Activated CD8-positive, alpha-beta memory T cell treated with anti-CD3 and anti-CD28 coated beads for 48 hours (primary cell): Measurements from ENCODE around the gene PEMT.
A peak's percentile ranks its signal among the peaks of the same experiment; 100 is the strongest.
"Not testable (repeated sequence)": the region's sequence is repeated elsewhere in the genome, so short reads cannot be mapped to it uniquely, and the experiment has no call there.

ENCODE experiments used
- DNase-seq, 3 experiments: peaks; one replicate each; pipeline ENCODE4 v3.0.0-alpha.2; 2020; ENCODE audit warnings: low read depth in 2 of 3, low spot score in 2 of 3

The PEMT gene, protein sequence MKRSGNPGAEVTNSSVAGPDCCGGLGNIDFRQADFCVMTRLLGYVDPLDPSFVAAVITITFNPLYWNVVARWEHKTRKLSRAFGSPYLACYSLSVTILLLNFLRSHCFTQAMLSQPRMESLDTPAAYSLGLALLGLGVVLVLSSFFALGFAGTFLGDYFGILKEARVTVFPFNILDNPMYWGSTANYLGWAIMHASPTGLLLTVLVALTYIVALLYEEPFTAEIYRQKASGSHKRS

DNA sequence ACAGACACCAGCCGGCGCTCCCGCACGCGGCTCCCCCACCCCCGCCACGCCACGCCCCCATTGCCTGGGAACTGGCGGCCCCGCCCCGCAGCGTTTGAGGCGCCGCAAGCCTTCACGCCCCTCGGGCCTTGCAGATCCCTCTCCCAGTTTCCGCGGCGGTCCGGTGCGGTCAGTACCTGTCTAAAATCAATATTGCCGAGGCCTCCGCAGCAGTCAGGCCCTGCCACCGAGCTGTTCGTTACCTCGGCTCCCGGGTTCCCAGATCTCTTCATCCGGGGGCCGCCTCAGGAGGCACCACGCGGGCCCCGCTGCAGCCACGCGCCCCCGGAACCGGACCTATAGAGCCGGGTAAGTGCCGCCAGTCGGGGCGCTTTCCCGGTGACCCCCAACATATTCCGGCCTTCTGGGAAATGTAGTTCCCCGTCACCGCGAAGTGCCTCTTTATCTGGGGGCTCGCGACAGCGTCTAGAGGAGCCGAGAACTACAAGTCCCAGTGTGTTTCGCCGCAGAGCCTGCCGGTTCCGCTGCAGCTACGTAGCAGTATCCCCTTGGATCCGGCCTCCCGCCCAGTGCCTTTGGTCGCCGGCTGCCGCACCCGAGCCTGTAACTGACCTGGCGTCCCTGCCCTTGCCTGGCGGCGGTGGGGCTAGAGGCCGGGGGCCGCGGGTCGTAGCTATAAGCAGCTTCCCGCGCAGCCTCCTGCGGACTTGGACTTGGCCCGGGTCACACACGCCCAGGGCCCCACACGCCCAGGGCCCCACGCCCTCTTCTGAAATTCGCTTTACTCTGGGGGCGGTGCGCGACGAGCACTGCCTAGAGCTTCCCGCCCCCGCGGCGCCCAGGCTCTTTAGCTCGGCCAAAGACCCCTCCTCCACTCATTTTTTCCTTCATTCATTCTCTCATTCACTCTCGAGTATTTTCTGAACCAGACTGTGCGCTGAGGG lies at the start of gene PEMT:
TSS of gene PEMT (minus strand) at position 354 of the 944 bp plus-strand sequence. CDS start at position 272, 82 bp downstream.
- DNase-seq = peak; percentile 79 to 88 (median 81)

DNA sequence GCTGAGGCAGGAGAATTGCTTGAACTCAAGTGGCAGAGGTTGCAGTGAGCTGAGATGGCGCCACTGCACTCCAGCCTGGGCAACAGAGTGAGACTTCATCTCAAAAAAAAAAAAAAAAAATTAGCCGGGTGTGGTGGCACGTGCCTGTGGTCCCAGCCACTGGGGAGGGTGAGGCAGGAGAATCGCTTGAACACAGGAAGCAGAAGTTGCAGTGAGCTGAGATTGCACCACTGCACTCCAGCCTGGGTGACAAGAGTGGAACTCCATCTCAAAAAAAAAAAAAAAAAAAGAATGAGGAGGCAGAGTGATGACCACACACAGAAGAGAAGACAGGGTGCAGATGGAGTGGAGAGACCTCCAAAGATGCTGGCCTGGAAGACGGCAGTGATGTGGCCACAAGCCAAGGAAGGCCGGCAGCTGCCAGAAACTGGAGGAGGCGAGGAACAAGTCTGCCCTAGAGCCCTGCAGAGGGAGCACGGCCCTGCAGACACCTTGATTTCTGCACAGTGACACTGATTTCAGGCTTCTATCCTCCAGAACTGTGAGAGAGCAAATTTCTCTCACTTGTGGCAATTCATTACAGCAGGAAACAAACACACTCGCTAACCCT lies 48.3 kb upstream of the PEMT start:
- not testable (repeated sequence) for DNase-seq

DNA sequence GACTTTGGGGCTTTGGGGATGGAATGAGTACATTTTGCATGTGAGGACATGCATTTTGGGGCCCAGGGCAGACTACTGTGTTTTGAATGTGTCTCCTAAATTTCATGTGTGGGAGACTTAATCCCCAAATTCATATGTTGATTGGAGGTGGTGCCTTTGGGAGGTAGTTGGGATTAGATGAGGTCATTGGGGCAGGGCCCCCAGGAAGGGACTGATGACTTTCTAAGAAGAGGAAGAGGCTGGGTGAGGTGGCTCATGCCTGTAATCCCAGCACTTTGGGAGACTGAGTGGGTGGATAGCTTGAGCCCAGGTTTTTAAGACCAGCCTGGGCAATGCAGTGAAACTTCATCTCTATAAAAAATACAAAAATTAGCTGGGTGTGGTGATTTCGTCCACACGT lies 47.0 kb upstream of the PEMT start:
- no peak for DNase-seq

DNA sequence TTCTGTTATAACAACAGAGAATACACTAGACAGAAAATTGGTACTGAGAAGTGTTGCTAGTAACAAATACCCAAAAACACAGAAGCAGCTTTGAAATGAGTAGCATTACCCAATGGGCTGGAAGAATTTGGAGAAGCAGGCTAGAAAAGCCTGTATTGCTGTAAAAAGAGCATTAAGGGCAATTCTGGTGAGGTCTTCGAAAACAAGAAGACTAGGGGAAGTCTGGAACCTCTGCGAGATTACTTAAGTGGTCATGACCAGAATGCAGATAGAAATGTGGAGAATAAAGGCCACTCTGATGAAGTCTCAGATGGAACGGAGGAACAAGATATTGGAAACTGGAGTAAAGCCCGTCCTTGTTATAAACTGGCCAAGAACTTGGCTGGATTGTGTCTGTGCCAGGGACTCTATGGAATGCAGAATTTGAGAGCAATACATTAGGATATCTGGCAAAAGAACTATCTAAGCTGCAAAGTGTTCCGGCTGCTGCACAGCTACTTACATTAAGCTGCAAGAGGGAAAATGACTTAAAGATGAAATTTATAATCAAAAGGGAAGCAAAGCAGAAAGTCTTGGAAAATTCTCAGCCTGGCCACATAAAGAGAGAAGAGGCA lies 44.9 kb upstream of the PEMT start:
- no peak for DNase-seq

DNA sequence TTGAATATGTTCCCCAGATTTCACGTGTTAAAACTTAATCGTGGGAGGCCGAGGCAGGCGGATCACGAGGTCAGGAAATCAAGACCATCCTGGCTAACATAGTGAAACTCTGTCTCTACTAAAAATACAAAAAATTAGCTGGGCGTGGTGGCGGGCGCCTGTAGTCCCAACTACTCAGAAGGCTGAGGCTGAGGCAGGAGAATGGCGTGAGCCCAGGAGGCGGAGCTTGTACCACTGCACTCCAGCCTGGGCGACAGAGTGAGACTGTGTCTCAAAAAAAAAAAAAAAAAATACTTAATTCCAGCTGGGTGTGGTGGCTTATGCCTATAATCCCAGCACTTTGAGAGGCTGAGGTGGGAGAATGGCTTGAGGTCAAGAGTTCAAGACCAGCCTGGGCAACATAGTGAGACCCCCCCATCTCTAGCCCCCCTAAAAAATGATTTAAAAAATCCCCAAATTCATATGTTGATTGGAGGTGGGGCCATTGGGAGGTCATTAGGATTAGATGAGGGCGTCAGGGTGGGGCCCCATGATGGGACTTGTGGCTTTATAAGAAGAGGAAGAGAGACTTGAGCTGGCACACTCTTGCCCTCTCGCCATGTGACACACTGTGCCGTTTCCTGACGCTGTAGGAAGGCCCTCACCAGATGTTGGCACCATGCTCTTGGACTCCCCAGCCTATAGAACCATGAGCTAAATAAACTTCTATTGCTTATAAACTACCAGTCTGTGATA lies 44.2 kb upstream of the PEMT start:
- DNase-seq = not testable (repeated sequence)

DNA sequence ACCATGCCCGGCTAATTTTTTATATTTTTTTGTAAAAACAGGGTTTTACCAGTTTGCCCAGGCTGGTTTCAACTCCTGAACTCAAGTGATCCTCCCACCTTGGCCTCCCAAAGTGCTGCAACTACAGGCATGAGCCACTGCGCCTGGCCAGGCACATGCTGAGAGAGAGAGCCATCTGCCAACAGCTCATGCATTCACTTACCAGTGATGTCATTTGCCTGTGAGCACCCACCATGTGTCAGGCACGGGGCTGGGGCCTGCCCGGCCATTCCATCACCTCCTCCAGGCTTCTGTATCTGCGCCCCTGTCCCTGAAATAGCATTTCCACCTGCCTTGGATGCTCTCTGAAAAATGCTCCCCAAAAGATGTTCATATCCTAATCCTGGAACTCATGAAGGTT lies 43.6 kb upstream of the PEMT start:
- no peak for DNase-seq

DNA sequence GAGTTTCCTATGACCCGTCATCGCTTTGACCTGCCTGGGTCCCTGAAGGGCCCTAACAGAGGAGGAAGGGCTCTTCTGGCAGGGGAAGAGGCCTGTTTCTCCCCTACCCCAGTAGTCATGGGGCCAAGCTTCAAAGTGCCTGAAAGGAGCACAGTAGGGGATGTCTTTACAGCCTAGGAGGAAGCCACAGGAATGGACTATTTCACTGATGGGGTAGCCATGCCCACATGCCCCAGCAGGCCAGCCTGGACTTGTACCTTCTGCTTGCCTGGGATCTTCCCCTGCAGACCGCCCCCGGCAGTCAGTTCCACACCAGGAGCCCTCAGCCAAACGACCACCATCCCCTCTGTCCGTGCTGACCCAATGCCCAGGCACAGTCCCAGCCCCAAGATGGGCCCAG lies 41.8 kb upstream of the PEMT start:
- DNase-seq = no peak

DNA sequence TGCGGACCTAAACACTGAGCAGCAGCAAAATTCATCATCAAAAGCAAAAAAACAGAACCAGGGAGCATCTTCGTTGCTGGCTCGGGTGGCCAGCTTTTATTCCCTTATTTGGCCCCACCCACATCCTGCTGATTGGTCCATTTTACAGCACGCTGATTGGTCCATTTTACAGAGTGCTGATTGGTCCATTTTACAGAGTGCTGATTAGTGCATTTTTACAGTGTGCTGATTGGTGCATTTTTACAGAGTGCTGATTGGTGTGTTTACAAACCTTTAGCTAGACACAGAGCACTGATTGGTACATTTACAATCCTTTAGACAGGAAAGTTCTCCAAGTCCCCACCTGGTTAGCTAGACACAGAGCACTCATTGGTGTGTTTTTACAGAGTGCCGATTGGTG lies 41.2 kb upstream of the PEMT start:
- DNase-seq = not testable (repeated sequence)

DNA sequence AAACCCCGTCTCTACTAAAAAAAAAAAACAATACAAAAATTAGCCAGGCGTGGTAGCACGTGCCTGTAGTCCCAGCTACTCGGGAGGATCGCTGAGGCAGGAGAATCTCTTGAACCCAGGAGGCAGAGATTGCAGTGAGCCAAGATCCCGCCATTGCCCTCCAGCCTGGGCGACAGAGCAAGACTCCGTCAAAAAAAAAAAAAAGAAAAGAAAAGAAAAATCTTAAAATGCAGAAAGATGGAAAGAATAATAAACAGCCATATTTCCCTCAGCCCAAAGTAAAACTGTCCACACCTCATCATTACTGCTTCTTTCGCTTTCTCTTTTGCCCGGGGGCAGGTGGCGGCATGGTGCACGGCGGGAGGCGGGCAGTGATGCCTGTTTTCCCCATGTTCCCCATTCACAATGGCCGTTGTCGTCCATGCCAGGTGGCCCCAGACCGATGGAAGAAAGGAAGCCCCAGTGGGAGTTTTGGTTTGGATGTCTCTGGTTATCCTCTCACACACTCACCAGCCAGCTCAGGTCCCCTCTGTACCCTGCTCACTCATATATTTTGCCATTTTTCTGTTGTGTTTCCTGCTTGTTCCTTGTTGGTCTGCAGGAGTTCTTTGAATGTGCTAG lies 37.0 kb upstream of the PEMT start:
- DNase-seq = peak in 1 of 3 experiments; percentile 4

DNA sequence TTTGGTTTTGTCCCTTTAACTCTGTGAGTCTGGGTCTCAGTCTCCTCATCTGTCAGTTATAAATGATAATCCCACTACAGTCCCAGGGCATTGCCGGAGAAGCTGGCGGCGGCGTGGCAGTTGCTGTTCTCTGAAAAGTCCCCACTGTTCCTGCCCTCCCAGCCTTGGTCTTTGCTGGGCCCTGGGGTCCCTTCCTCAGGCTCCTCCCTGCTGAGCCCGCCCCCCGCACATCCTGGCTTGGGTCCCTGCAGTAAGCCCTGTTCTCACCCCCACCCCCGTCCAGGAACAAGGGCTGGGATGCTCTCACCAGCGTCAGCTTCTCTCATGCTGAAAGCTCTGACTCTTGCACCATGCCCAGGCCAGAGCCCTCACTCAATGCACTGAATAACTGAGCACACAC lies 35.3 kb upstream of the PEMT start:
- DNase-seq = no peak

DNA sequence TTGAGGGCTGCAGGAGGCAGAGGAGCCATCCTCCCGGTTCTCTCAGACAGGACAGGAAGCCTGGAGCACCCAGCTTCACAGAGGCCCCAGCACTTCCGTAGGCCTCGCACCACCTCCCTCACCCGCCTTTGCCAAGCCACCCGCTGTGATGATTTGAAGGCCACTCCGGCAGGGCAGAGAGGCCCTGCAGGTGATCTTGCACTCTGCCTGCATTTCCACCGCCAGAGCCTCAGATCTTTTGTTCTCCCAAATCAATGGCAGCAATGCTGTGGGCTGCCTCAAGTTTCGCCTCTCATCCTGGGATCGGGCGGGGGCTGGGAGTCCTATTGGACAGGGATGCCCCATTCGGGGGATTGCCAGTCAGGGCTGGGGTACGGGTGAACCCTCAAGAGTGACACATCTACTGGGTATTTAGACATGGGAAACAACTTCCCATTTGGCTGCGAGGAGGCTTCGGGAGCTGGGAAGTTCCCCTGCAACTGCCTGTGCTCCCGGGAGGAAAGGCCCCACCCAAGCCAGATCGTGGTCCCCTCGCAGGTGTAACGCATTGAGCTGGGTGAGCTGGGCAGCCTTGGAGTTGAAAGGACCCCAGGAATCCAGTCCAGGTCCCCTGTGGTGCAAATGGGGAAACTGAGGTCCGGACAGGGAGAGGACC lies 34.8 kb upstream of the PEMT start:
- DNase-seq = no peak

DNA sequence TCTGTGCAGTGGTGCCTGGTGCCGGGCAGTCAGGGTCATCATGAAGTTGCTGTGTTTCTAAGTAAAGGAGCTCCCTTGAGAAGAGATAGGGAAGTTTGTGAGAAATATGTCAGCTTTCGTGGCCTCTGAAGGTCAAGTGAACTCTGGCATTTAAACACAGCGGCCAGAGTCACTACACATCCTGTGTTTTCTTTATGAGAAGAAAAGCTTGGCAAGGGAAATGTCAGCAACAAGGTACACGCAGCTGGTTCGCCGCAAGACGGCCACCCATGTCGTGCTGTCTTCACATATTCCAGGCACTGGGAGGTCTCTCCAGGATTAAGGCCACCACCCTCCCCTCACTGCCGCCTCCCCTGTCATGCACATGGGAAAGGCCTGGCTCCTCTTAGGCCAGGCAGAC lies 33.2 kb upstream of the PEMT start:
- DNase-seq = no peak

DNA sequence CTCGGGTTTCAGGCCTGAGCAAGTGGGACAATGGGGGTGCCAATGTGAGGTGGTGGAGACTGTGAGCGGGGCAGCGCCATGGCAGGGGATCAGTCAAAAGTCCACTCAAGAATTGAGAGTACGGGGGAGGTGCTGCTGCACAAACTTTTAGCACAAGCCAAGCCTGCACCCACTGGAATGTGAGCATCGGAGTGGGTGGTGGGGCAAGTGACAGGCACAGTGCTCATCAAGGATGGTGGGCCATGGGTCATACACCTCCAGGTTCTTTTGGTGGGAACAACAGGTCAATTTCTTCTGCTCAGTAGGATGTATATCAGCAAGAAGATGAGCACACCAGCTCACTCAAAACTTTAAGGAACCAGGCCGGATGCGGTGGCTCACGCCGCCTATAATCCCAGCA lies 32.4 kb upstream of the PEMT start:
- DNase-seq = no peak

DNA sequence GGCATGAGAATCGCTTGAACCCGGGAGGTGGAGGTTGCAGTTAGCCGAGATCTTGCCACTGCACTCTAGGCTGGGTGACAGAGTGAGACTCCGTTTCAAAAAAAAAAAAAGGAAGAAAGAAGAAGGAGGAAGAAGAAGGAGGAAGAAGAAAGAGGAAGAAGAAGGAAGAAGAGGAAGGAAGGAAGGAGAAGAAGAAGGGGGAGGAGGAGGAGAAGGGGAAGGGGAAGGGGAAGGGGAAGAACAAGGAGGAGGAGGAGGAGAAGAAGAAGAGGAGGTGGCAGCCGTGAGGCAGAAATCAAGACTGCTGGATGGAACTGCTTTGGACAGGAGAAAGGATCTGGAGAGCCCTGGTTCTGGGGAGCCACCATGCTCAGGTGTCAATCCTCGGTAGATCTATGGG lies 29.7 kb upstream of the PEMT start:
- DNase-seq = no peak

DNA sequence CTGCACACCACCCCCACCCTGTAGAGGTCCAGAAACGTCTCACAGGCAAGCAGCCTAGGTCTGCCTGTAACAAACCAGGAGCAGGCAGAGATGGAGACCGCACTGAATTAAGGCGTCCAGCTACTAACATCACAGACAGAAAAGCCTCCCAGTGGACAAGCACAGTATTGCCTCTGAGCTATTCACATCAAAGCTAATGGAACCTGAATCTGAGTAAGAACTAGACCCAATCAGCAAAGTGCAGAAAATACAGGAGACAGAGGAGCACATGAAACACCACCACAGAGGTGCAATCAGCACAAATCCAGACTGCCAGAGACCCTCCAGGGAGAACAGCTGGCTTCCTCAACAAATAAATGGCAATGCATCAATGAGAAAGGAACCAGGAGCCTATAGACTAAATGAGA lies 22.2 kb upstream of the PEMT start:
- DNase-seq = no peak

DNA sequence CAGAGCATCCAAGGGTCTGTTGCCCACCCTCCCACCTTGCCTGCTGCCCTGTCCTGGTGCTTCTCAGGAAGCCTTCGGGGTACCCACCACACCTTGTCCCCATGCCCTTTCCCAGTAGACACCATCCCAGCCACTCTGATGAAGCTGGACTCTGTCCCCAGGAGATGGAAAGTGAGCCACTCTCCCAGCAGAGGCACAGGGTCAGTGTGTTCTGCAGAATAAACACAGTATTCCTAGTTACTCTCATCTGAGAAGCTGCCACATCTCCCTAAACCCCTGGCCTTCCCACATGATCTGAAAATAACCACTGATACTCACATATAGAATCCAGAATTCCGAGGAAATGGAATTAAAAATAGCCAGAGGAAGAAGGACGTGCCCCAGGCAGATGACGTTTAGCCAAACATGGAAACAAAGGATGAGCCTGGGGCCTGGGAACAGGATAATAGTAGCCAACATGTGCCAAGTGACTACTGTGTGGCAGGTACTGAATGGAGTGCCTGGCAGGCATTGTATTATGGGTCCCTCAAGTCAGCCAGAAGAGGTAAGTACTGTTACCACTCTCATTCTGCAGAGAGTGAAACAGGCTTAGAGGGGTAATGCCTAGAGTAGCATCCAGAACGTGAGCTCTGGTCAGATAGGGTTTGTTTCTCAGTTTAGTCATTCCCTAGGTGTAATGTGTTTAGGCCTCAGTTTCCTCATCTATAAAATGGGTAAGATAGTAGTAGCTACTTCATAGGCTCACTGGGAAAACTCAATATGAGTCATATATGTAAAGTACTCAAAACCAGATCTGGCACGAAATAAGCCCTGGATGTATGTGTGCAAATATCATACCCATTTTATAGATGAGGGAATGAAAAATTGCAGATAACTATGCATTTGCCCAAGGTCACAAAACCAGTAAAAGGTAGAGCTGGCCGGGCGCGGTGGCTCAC lies 20.8 kb upstream of the PEMT start:
- no peak for DNase-seq

DNA sequence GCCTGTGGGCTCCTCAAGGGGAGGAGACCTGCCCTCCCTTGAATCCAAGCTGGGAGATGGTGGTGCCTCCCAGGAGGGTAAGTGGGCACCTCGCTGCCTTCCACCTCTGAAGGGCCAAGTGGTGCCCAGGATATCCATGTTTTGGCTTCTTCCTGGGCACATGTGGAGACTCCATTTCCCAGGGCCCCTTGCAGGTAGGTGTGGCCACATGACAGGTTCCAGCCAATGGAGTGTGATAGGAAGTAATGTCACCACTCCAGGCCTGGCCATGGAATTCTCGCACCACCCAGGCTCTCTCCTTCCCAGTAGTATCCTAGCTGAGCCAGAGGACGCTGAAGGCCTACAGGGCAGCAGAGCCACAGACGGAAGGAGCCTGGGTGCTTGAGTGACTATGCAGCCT lies 17.6 kb upstream of the PEMT start:
- no peak for DNase-seq

DNA sequence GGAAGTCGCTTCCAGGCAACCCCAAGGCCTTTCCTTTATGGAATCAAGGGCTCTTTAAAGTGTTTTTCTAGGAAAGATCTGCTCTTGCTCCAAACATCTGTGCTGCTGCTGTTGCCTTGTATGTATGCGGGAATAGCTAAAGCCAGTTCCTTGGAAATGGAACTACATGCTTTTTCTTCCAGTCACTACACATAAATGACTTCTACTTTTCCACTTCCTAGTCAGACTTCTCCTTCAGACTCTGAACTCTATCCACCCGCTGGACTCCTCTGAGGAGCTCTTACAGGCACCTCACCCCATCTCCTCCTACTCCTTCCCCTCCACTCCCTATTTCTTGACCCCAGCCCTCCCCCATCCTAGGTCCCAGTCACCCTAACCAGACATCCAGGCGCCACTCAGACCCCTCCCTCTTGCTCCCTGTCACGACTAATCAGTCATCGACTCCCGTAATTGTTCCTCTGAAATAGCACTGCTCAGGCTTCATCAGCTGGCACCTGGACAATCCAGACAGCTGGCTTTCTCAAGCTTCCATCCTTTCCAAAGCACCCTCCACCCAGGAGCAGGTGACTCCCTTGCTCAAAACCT lies 15.0 kb upstream of the PEMT start:
- DNase-seq = no peak

DNA sequence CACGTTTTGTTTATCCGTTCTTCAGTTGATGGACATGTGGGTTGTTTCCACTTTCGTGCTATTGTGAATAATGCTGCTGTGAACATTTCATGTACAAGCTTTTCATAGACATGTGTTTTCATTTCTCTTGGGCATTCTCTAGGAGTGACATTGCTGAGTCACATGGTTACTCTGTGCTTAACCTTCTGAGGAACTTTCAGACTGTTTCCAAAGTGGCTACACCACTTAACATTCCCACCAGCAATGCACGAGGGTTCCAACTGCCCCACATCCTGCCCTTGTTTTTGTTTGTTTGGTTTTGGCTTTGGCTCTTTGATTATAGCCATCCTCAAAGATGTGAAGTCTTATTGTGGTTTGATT lies 14.2 kb upstream of the PEMT start:
- DNase-seq = no peak
